ENCODE data around the gene GFM1. TPM values are rescaled to one million over a fixed set of nuclear protein-coding genes. Genes with fewer than 3 reads are reported as not detected.

GFM1 gene
- polyA plus RNA-seq, 1 donor (not counting 4 experiments of a cell fraction or from before 2014, with no cell fraction given), result 35.9 TPM

DNA sequence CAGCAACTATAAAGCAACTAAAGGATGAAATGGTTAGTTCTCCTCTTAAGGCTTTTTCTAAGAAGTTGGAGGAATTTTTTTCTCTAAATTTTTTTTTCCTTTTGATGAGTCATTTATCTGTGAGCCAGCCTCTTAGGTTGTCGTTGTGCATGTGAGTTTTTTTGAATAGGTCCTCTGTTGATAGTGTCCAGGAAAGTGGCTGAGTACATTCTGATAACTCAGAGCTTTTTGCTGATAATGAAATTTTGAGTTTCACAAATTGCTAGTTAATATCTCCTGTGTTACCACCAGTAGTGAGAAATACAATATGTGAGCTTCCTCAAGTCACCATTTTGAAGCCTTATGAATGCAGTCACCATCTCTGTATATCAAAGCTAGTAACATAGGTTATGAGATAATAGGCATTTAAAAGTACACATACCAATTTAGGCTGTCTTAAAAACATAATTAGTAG, 35.2 kb downstream of the GFM1 start:
- H3K27me3 ChIP-seq (ENCODE audit: control insufficient read depth, extremely low read depth, insufficient read depth, low read length), result no peaks in the 10 kb centered on the region
- H3K36me3 ChIP-seq (ENCODE audit: control insufficient read depth in 2 of 2, extremely low read depth in 1 of 2, insufficient read depth in 2 of 2, low read length in 2 of 2), result peaks cover 0 to 4% of the 10 kb centered on the region in 2 experiments
- no peak overlapping the region for H3K4me2 ChIP-seq (ENCODE audit: control insufficient read depth, extremely low read depth, insufficient read depth, low read depth, low read length)
- DNase-seq (ENCODE audit: low read depth, low spot score) (no peak), FAIRE-seq (no peak)
- H3K27ac ChIP-seq (ENCODE audit: control insufficient read depth, insufficient read depth, low read length), result no peak overlapping the region
- no peaks in the 10 kb centered on the region for H3K4me1 ChIP-seq (ENCODE audit: control insufficient read depth, extremely low read depth, insufficient read depth, low read length)
- dilution Hi-C loops (cut with MboI; ENCODE audit: extremely low pct_ligation_motif_present, low sequenced_read_pairs), result no loop called here
- no peak for TF ChIP-seq EZH2 (IDR thresholded peaks at IDR 0.05; ENCODE audit: low read length)
- TF ChIP-seq, protein P1, sequence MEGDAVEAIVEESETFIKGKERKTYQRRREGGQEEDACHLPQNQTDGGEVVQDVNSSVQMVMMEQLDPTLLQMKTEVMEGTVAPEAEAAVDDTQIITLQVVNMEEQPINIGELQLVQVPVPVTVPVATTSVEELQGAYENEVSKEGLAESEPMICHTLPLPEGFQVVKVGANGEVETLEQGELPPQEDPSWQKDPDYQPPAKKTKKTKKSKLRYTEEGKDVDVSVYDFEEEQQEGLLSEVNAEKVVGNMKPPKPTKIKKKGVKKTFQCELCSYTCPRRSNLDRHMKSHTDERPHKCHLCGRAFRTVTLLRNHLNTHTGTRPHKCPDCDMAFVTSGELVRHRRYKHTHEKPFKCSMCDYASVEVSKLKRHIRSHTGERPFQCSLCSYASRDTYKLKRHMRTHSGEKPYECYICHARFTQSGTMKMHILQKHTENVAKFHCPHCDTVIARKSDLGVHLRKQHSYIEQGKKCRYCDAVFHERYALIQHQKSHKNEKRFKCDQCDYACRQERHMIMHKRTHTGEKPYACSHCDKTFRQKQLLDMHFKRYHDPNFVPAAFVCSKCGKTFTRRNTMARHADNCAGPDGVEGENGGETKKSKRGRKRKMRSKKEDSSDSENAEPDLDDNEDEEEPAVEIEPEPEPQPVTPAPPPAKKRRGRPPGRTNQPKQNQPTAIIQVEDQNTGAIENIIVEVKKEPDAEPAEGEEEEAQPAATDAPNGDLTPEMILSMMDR (optimal IDR thresholded peaks at IDR 0.05 in 1 of 3, IDR thresholded peaks at IDR 0.05 in 1 of 3, conservative IDR thresholded peaks at IDR 0.05 in 1 of 3; ENCODE audit: extremely low read depth in 1 of 3, insufficient read depth in 2 of 3, low read length in 3 of 3), result no peak
- H2AFZ ChIP-seq (ENCODE audit: control insufficient read depth, low read length), result no peak overlapping the region
- no peaks in the 10 kb centered on the region for H3K9me3 ChIP-seq (ENCODE audit: control insufficient read depth, low read depth, low read length)
- H3K79me2 ChIP-seq (ENCODE audit: control insufficient read depth, insufficient read depth, low read length), result no peaks in the 10 kb centered on the region
- no peaks in the 10 kb centered on the region for H4K20me1 ChIP-seq (ENCODE audit: control insufficient read depth, extremely low read depth, insufficient read depth, low read length)
- H3K9me1 ChIP-seq (ENCODE audit: control insufficient read depth, extremely low read depth, insufficient read depth, low read length), result no peaks in the 10 kb centered on the region
- H3K4me3 ChIP-seq (ENCODE audit: control insufficient read depth in 2 of 3, extremely low read depth in 1 of 3, insufficient read depth in 2 of 3, low read depth in 1 of 3, low read length in 3 of 3), result no peak overlapping the region
- no peak overlapping the region for H3K9ac ChIP-seq (ENCODE audit: control insufficient read depth, extremely low read depth, insufficient read depth, low read length)

- no peak for FAIRE-seq
- dilution Hi-C loops (cut with MboI; ENCODE audit: extremely low pct_ligation_motif_present, low sequenced_read_pairs), result no loop called here
- H3K9ac ChIP-seq (ENCODE audit: control insufficient read depth, extremely low read depth, insufficient read depth, low read length), result no peak overlapping the region
Observed at GRCh38 chr3:158680861-158681260, 36.5 kb downstream of the GFM1 start.

More at GRCh38 chr3:158680861-158681260, 36.5 kb downstream of the GFM1 start:
- no peak overlapping the region for H3K27ac ChIP-seq (ENCODE audit: control insufficient read depth, insufficient read depth, low read length)
- peaks cover 0 to 5% of the 10 kb centered on the region in 2 experiments for H3K36me3 ChIP-seq (ENCODE audit: control insufficient read depth in 2 of 2, extremely low read depth in 1 of 2, insufficient read depth in 2 of 2, low read length in 2 of 2)
- H3K4me1 ChIP-seq (ENCODE audit: control insufficient read depth, extremely low read depth, insufficient read depth, low read length), result no peaks in the 10 kb centered on the region
- no peak overlapping the region for H3K4me3 ChIP-seq (ENCODE audit: control insufficient read depth in 2 of 3, extremely low read depth in 1 of 3, insufficient read depth in 2 of 3, low read depth in 1 of 3, low read length in 3 of 3)
- no peaks in the 10 kb centered on the region for H3K79me2 ChIP-seq (ENCODE audit: control insufficient read depth, insufficient read depth, low read length)
- no peaks in the 10 kb centered on the region for H3K9me1 ChIP-seq (ENCODE audit: control insufficient read depth, extremely low read depth, insufficient read depth, low read length)
- H2AFZ ChIP-seq (ENCODE audit: control insufficient read depth, low read length), result no peak overlapping the region
- no peaks in the 10 kb centered on the region for H3K27me3 ChIP-seq (ENCODE audit: control insufficient read depth, extremely low read depth, insufficient read depth, low read length)
- H3K4me2 ChIP-seq (ENCODE audit: control insufficient read depth, extremely low read depth, insufficient read depth, low read depth, low read length), result no peak overlapping the region
- H4K20me1 ChIP-seq (ENCODE audit: control insufficient read depth, extremely low read depth, insufficient read depth, low read length), result no peaks in the 10 kb centered on the region
- DNase-seq (ENCODE audit: low read depth, low spot score), result no peak
- TF ChIP-seq, protein P1 (optimal IDR thresholded peaks at IDR 0.05 in 1 of 3, IDR thresholded peaks at IDR 0.05 in 1 of 3, conservative IDR thresholded peaks at IDR 0.05 in 1 of 3; ENCODE audit: extremely low read depth in 1 of 3, insufficient read depth in 2 of 3, low read length in 3 of 3), result no peak
- TF ChIP-seq EZH2 (IDR thresholded peaks at IDR 0.05; ENCODE audit: low read length), result no peak
- no peaks in the 10 kb centered on the region for H3K9me3 ChIP-seq (ENCODE audit: control insufficient read depth, low read depth, low read length)
